ENCODE data around the gene MPL.

MPL gene

DNA sequence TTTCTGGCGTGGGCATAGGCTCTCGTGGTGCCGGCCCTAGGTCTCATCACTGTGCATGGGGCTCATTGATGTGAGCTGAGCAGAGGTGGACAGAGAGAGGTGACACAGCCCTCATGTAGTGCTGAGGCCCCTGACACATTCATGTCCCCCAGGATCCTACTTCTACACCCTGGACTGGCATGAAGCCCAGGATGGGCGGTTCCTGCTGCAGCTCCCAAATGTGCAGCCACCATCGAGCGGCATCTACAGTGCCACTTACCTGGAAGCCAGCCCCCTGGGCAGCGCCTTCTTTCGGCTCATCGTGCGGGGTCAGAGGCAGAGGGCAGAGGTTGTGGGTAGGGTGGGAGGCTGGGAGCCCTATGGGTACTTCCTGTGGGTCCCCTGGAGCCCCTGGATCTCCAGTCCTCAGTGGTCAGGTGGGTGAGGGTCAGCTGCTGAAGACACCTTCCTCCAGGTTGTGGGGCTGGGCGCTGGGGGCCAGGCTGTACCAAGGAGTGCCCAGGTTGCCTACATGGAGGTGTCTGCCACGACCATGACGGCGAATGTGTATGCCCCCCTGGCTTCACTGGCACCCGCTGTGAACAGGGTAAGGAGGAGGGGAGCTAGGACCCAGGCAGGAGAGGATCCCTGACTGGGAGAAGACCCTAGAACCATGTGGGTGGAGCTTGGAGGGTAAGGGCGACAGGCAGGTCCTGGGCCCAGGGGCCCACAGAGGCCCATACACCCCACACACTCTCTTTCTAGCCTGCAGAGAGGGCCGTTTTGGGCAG lies 30.7 kb upstream of the MPL start:
- no CpG with 5 or more reads among the region's 17 CpGs for WGBS (ENCODE audit: insufficient coverage, insufficient read length)
- H3K4me3 ChIP-seq (ENCODE audit: low read length): no peak overlapping the region
- H3K27me3 ChIP-seq (ENCODE audit: control insufficient read depth, insufficient read depth, low read length): no peaks in the 10 kb centered on the region
- H3K27ac ChIP-seq (ENCODE audit: low read length): no peak overlapping the region
- H3K4me1 ChIP-seq (ENCODE audit: control insufficient read depth, insufficient read depth, low read length): no peaks in the 10 kb centered on the region
- DNase-seq (ENCODE audit: low read depth, low spot score): no peak
- no peaks in the 10 kb centered on the region for H3K9me3 ChIP-seq (ENCODE audit: control insufficient read depth, insufficient read depth, low read length)
- H3K36me3 ChIP-seq (ENCODE audit: control insufficient read depth, insufficient read depth, low read length): no peaks in the 10 kb centered on the region

- Histone ChIP-seq H3K4me3 (ENCODE audit: low read length) (no peak overlapping the region), H3K4me1 (ENCODE audit: control insufficient read depth, insufficient read depth, low read length) (no peaks in the 10 kb centered on the region), H3K9me3 (ENCODE audit: control insufficient read depth, insufficient read depth, low read length) (no peaks in the 10 kb centered on the region), H3K27ac (ENCODE audit: low read length) (no peak overlapping the region), H3K27me3 (ENCODE audit: control insufficient read depth, insufficient read depth, low read length) (no peaks in the 10 kb centered on the region), H3K36me3 (ENCODE audit: control insufficient read depth, insufficient read depth, low read length) (no peaks in the 10 kb centered on the region)
- DNase-seq (ENCODE audit: low read depth, low spot score): no peak
- no CpG with 5 or more reads among the region's 9 CpGs for WGBS (ENCODE audit: insufficient coverage, insufficient read length)
These were observed 30.0 kb upstream of the MPL start for GRCh38 chr1:43307458-43308158.

- Histone ChIP-seq H3K9me3 (ENCODE audit: control insufficient read depth, insufficient read depth, low read length) (no peaks in the 10 kb centered on the region), H3K27me3 (ENCODE audit: control insufficient read depth, insufficient read depth, low read length) (no peaks in the 10 kb centered on the region), H3K4me3 (ENCODE audit: low read length) (no peak overlapping the region), H3K4me1 (ENCODE audit: control insufficient read depth, insufficient read depth, low read length) (no peaks in the 10 kb centered on the region), H3K36me3 (ENCODE audit: control insufficient read depth, insufficient read depth, low read length) (no peaks in the 10 kb centered on the region), H3K27ac (ENCODE audit: low read length) (no peak overlapping the region)
- WGBS (ENCODE audit: insufficient coverage, insufficient read length): no CpG with 5 or more reads among the region's 20 CpGs
- no peak for DNase-seq (ENCODE audit: low read depth, low spot score)
These were observed 28.8 kb upstream of the MPL start for GRCh38 chr1:43308635-43309404.

DNA sequence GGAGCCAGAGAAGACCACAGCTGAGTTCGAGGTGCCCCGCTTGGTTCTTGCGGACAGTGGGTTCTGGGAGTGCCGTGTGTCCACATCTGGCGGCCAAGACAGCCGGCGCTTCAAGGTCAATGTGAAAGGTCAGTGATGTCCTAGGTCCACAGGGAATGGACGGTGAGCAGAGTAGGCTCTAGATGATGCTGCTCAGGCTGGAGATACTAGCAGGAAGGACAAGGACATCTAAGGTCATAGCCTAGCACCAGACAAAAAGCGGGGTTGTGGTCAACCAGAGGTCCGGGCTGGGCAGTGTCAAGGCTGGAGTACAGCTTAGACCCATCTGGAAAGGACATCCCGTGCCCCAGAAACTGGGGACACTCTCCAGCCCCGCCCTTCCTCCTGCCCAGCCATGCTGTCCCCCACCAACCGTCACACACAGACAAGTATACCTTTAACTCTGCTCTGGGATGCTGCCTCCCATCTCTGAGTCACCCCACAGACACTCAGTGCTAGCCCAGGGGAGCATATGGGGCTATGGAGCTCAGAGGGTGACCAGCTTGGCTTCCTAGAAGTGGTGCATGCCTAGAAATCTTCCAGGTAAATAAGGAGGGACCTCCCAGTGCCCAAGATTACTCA lies 28.1 kb upstream of the MPL start:
- Histone ChIP-seq H3K4me3 (ENCODE audit: low read length) (no peak overlapping the region), H3K27ac (ENCODE audit: low read length) (no peak overlapping the region), H3K27me3 (ENCODE audit: control insufficient read depth, insufficient read depth, low read length) (no peaks in the 10 kb centered on the region), H3K36me3 (ENCODE audit: control insufficient read depth, insufficient read depth, low read length) (no peaks in the 10 kb centered on the region), H3K9me3 (ENCODE audit: control insufficient read depth, insufficient read depth, low read length) (no peaks in the 10 kb centered on the region), H3K4me1 (ENCODE audit: control insufficient read depth, insufficient read depth, low read length) (no peaks in the 10 kb centered on the region)
- DNase-seq (ENCODE audit: low read depth, low spot score): no peak
- no CpG with 5 or more reads among the region's 13 CpGs for WGBS (ENCODE audit: insufficient coverage, insufficient read length)

DNA sequence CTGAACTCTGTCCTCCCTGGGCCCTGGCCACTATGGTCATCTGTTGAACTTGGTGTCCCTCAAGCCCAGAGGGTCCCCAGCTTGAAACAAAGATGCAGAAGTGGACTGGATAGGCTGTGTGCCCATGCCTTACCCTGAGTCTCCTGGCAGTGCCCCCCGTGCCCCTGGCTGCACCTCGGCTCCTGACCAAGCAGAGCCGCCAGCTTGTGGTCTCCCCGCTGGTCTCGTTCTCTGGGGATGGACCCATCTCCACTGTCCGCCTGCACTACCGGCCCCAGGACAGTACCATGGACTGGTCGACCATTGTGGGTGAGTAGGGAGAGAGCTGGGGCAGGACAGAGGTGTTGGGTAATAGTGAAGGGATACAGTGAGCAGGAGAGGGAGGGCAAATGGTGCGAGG lies 26.1 kb upstream of the MPL start:
- no peaks in the 10 kb centered on the region for H3K4me1 ChIP-seq (ENCODE audit: control insufficient read depth, insufficient read depth, low read length)
- H3K27ac ChIP-seq (ENCODE audit: low read length): no peak overlapping the region
- no CpG with 5 or more reads among the region's 9 CpGs for WGBS (ENCODE audit: insufficient coverage, insufficient read length)
- H3K9me3 ChIP-seq (ENCODE audit: control insufficient read depth, insufficient read depth, low read length): no peaks in the 10 kb centered on the region
- no peak overlapping the region for H3K4me3 ChIP-seq (ENCODE audit: low read length)
- H3K27me3 ChIP-seq (ENCODE audit: control insufficient read depth, insufficient read depth, low read length): no peaks in the 10 kb centered on the region
- no peak for DNase-seq (ENCODE audit: low read depth, low spot score)
- no peaks in the 10 kb centered on the region for H3K36me3 ChIP-seq (ENCODE audit: control insufficient read depth, insufficient read depth, low read length)

DNA sequence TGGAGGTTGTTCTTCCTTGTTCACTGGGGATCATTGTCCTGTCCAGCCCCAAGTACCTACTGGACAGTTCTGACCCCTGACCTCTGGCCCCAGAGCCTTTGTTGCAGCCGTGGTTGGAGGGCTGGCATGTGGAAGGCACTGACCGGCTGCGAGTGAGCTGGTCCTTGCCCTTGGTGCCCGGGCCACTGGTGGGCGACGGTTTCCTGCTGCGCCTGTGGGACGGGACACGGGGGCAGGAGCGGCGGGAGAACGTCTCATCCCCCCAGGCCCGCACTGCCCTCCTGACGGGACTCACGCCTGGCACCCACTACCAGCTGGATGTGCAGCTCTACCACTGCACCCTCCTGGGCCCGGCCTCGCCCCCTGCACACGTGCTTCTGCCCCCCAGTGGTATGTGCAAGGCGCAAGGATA lies 25.4 kb upstream of the MPL start:
- H3K36me3 ChIP-seq (ENCODE audit: control insufficient read depth, insufficient read depth, low read length): no peaks in the 10 kb centered on the region
- no peak for DNase-seq (ENCODE audit: low read depth, low spot score)
- H3K27me3 ChIP-seq (ENCODE audit: control insufficient read depth, insufficient read depth, low read length): no peaks in the 10 kb centered on the region
- H3K4me3 ChIP-seq (ENCODE audit: low read length): no peak overlapping the region
- H3K9me3 ChIP-seq (ENCODE audit: control insufficient read depth, insufficient read depth, low read length): no peaks in the 10 kb centered on the region
- no CpG with 5 or more reads among the region's 19 CpGs for WGBS (ENCODE audit: insufficient coverage, insufficient read length)
- H3K4me1 ChIP-seq (ENCODE audit: control insufficient read depth, insufficient read depth, low read length): no peaks in the 10 kb centered on the region; the same call in 1 of the 2 replicates
- no peak overlapping the region for H3K27ac ChIP-seq (ENCODE audit: low read length)

DNA sequence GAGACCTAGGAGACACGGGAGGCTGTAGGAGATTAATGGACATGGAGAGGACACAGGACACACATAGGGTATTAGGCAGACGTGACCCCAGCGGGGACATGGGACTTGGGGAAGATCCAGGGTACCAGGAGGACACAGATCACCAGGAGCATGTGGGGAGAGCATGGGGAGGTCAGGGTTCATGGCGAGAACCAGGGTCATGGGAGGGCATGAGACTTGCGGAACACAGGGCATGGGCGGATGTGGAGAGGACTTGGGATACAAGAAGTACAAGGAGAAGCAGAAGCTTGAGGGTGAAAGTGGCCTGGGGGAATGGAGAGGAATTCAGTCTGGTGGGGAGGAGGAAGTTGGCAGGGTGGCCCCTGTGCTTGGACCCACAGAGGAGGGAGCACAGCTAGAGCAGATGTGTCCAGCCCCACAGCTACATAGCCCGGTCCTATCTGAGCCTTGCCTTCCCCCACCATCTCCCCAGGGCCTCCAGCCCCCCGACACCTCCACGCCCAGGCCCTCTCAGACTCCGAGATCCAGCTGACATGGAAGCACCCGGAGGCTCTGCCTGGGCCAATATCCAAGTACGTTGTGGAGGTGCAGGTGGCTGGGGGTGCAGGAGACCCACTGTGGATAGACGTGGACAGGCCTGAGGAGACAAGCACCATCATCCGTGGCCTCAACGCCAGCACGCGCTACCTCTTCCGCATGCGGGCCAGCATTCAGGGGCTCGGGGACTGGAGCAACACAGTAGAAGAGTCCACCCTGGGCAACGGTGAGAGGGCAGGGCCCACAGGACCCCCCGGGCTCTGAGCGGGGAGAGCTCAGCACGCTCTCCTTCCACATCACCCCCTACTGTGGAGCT lies 24.7 kb upstream of the MPL start:
- Histone ChIP-seq H3K4me1 (ENCODE audit: control insufficient read depth, insufficient read depth, low read length) (no peaks in the 10 kb centered on the region; the same call in 1 of the 2 replicates), H3K27ac (ENCODE audit: low read length) (no peak overlapping the region), H3K9me3 (ENCODE audit: control insufficient read depth, insufficient read depth, low read length) (no peaks in the 10 kb centered on the region), H3K27me3 (ENCODE audit: control insufficient read depth, insufficient read depth, low read length) (no peaks in the 10 kb centered on the region), H3K36me3 (ENCODE audit: control insufficient read depth, insufficient read depth, low read length) (no peaks in the 10 kb centered on the region), H3K4me3 (ENCODE audit: low read length) (no peak overlapping the region)
- no CpG with 5 or more reads among the region's 24 CpGs for WGBS (ENCODE audit: insufficient coverage, insufficient read length)
- no peak for DNase-seq (ENCODE audit: low read depth, low spot score)

GRCh38 chr1:43313771-43314170 lies 23.8 kb upstream of the MPL start:
- H3K27ac ChIP-seq (ENCODE audit: low read length): no peak overlapping the region
- H3K36me3 ChIP-seq (ENCODE audit: control insufficient read depth, insufficient read depth, low read length): no peaks in the 10 kb centered on the region
- H3K4me1 ChIP-seq (ENCODE audit: control insufficient read depth, insufficient read depth, low read length): no peaks in the 10 kb centered on the region; the same call in 1 of the 2 replicates
- WGBS (ENCODE audit: insufficient coverage, insufficient read length): no CpG with 5 or more reads among the region's 10 CpGs
- H3K9me3 ChIP-seq (ENCODE audit: control insufficient read depth, insufficient read depth, low read length): no peaks in the 10 kb centered on the region
- DNase-seq (ENCODE audit: low read depth, low spot score): no peak
- no peak overlapping the region for H3K4me3 ChIP-seq (ENCODE audit: low read length)
- no peaks in the 10 kb centered on the region for H3K27me3 ChIP-seq (ENCODE audit: control insufficient read depth, insufficient read depth, low read length)

DNA sequence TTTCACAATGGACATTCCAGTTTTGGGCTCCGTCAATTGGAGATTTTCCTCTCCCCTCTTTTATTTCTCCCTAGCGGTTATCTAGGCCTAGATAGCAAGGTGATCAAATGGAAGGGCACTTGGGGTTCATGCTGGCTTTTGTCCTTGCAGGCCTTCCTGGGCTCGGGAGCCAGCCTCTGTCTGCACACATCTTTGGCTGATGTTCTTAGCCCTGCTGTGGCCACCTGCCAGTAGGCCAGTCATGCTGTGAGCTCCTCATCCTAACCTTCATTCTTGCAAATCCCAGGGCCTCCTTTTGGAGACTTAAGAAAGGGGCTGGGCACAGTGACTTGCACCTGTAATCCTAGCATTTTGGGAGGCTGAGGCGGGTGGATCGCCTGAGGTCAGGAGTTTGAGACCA lies 23.4 kb upstream of the MPL start:
- H3K27me3 ChIP-seq (ENCODE audit: control insufficient read depth, insufficient read depth, low read length): no peaks in the 10 kb centered on the region
- H3K9me3 ChIP-seq (ENCODE audit: control insufficient read depth, insufficient read depth, low read length): no peaks in the 10 kb centered on the region
- H3K36me3 ChIP-seq (ENCODE audit: control insufficient read depth, insufficient read depth, low read length): no peaks in the 10 kb centered on the region
- H3K4me3 ChIP-seq (ENCODE audit: low read length): no peak overlapping the region
- no peak overlapping the region for H3K27ac ChIP-seq (ENCODE audit: low read length)
- no CpG with 5 or more reads among the region's 5 CpGs for WGBS (ENCODE audit: insufficient coverage, insufficient read length)
- DNase-seq (ENCODE audit: low read depth, low spot score): no peak
- no peaks in the 10 kb centered on the region; the same call in 1 of the 2 replicates for H3K4me1 ChIP-seq (ENCODE audit: control insufficient read depth, insufficient read depth, low read length)
